NCI-H526 (cell line): Measurements from ENCODE around the gene KRT85.
A peak's percentile ranks its signal among the peaks of the same experiment; 100 is the strongest.
"Not testable (repeated sequence)": the region's sequence is repeated elsewhere in the genome, so short reads cannot be mapped to it uniquely, and the experiment has no call there.

Source experiments
- DNase-seq, 2 experiments: peaks; one replicate each; lab custom pipeline; 2025; lab: John Stamatoyannopoulos, UW

Gene KRT85

GRCh38 chr12:52366738-52367485, at the start of gene KRT85:
KRT85 (minus strand) TSS chr12:52367481; CDS start chr12:52367405, 76 bp downstream.
- no peak for DNase-seq

- no peak for DNase-seq
Observed at GRCh38 chr12:52416795-52417194, 49.5 kb upstream of the KRT85 start.

DNA sequence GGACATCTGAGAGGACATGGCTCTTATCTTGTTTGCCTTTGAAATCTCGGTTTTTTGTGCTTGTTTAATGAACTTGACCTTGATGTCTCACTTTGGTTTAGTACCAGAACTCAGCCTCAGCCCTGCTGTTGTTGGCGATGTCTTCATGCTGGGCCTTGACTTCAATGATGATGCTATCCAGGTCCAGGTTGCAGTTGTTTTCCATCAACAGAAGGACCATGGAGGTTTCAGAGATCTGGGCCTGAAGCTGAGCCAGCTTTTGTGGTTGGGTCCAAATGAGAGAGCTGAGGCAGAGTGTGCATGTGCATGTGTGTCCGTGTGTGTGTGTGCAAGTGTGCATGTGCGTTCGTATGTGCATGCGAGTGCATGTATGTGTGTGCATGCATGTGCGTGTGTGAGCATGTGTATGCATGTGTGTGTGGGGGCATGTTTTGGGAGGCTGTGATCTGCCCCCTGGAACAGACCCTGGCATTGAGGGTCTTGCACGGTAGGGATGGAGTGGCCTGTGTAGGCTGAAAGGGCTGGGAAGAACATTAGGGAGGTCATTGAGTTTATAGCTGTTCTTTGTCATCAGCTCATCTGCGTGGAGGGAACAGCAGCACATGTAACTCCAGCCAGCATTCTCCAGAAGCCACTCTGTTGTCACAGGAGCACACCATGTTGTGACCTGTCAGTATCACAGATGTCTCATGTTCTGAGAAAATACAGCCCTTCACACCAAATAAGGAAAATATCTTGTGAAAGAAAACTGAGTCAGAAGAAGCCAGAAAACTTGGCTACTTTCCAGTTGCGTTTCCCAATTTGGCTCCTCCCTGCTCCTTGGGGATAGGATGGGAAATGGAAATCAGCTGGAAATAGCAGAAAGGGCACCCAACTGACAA, 48.8 kb upstream of the KRT85 start:
- DNase-seq = no peak

DNA sequence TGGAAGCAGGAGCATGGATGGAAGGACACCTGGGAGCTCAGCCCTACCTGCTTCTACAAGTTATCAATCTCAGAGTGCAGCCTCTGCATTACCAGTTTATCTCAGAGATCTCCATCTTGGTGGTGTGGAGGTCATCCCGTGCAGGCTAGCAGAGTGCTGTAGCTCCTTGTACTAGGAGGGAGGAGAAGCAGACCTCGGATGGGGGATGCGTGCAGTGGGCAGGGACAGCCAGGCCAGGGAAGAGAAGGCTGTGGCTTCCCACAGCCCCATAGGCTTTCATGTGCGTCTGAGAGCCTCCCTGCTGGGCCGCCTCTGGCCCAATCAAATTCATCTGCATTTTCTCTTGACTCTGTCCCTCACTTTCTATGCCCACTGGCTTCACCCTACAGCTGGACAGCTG, 47.7 kb upstream of the KRT85 start:
- no peak for DNase-seq

GRCh38 chr12:52413782-52414345, 46.6 kb upstream of the KRT85 start:
- no peak for DNase-seq

GRCh38 chr12:52413202-52413601, 45.9 kb upstream of the KRT85 start:
- DNase-seq = no peak

- DNase-seq = no peak
Observed at GRCh38 chr12:52411815-52412214, 44.5 kb upstream of the KRT85 start.

GRCh38 chr12:52410589-52411248, 43.4 kb upstream of the KRT85 start:
- not testable (repeated sequence) for DNase-seq

GRCh38 chr12:52407918-52408317, 40.6 kb upstream of the KRT85 start:
- DNase-seq = no peak

GRCh38 chr12:52405922-52406385, 38.7 kb upstream of the KRT85 start, which contains the start of gene KRT82:
KRT82 (minus strand) TSS chr12:52406335; CDS start chr12:52406277, 58 bp downstream.
- no peak for DNase-seq

- DNase-seq = no peak
Observed at GRCh38 chr12:52404951-52405350, 37.7 kb upstream of the KRT85 start.

DNA sequence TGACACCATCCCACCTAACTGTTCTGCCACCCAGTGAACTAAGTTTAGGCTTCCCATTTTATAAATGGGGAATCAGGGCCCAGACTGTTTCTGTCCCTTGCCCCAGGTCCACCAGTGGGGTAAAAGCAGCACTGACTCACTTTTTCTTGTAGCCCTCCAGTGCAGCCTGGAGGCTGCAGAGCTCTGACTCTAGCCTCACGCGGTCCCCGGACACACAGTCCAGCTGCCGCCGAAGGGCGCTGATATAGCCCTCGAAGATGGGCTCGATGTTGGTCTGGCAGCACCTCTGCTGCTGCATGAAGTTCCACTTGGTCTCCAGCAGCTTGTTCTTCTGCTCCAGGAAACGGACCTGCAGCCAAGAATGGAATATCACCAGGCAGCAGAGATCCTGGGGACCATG, 36.3 kb upstream of the KRT85 start:
- no peak for DNase-seq

GRCh38 chr12:52402873-52403540, 35.7 kb upstream of the KRT85 start:
- DNase-seq = peak in 1 of 2 experiments; percentile 12

GRCh38 chr12:52402377-52402776, 35.1 kb upstream of the KRT85 start:
- DNase-seq = no peak

- no peak for DNase-seq
Observed at GRCh38 chr12:52401926-52402325, 34.6 kb upstream of the KRT85 start.

GRCh38 chr12:52401526-52401925, 34.2 kb upstream of the KRT85 start:
- no peak for DNase-seq

GRCh38 chr12:52400906-52401305, 33.6 kb upstream of the KRT85 start:
- DNase-seq = no peak

GRCh38 chr12:52399756-52400155, 32.5 kb upstream of the KRT85 start:
- DNase-seq = no peak

DNA sequence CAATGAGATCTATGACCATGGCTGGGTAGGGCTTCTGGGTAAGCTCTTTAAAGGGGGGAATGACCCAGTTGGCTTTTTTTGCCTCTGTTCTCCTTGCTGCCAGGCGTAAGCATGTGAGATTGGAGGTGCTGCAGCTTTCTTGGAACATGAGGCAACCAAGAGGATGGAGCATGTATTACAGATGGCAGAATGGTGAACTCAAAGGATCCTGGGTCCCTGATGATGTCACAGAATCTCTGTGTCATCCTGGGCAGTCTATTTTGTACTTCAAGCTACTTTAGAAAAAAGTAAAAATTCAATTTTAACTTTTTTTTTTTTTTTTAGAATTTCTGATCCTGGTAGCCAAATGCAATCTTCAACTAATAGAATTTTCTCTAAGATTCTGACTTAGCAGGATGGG, 30.9 kb upstream of the KRT85 start:
- no peak for DNase-seq

- DNase-seq = no peak
Observed at GRCh38 chr12:52396656-52397055, 29.4 kb upstream of the KRT85 start.

GRCh38 chr12:52395761-52396434, 28.6 kb upstream of the KRT85 start:
- peak; percentile 28 to 83 for DNase-seq
